HUDEP-2 (cell line): ENCODE data around the gene CLEC1A.
"Not testable (repeated sequence)": the region's sequence is repeated elsewhere in the genome, so short reads cannot be mapped to it uniquely, and the experiment has no call there.

Source experiments
- DNase-seq, 76 experiments: peaks; one replicate each; lab custom pipeline; 2025; ENCODE audit not compliant: unreplicated experiment in 76 of 76; lab: John Stamatoyannopoulos, UW

CLEC1A gene

DNA sequence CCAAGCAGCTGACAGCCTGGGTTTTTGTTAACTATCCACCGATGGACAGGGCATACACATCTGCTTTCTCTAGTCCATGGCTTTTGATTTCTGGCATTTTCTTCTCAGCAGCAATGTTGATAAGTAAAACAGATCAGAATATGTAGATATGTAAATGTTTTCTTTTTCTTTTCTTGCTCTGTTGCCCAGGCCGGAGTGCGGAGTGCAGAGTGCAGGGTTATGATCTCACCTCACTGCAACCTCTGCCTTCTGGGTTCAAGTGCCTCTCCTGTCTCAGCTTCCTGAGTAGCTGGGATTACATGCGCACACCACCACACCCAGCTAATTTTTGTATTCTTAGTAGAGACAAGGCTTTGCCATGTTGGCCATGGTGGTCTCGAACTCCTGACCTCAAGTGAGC, 40.4 kb downstream of the CLEC1A start:
- no peak for DNase-seq

DNA sequence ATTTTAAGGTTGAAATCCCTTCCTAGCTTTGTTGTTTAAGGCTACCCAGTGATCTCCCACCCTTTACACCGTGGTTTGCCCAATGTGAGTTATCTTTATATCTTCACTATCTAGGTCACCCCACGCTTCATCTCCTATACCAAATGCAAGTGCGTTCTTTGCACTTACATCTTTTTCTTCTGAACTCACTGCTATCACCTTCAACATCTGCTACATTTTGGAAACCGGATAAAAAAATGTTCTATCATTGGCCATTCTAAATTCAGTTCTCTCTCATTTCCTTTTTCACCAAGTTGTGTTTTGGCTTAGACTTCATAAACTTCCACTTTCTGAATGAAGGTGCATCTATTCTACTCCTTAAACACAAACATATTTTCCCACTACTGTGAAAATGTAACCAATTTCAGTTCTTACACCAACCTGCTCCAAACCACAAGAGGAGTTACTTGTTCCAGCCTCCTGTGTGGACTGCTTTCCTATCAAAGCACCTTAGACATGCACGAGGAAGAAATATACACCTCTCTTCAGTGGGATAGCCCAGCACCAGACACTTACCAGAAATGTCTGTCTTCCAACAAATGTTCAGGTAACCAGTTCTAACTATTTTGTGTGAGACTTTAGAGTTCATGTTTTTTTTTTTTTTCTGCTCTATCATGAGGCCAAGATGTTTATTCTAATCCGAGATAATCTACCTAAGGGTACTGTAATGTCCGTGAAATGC, 46.4 kb downstream of the CLEC1A start:
- no peak for DNase-seq

DNA sequence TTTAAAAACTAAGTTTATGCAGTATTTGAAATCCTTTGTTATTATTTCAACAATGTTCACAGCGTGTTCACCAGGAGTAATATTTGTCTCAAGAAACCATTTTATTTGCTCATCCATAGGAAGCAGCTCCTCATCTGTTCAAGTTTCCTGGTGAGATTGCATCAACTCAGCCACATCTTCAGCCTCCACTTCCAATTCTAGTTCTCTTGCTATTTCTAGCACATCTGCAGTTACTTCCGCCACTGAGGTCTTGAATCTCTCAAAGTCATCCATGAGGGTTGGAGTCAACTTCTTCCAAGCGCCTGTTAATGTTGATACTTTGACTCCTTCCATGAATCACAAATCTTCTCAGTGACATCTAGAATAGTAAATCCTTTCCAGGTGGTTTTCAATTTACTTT, 50.3 kb downstream of the CLEC1A start:
- no peak for DNase-seq

DNA sequence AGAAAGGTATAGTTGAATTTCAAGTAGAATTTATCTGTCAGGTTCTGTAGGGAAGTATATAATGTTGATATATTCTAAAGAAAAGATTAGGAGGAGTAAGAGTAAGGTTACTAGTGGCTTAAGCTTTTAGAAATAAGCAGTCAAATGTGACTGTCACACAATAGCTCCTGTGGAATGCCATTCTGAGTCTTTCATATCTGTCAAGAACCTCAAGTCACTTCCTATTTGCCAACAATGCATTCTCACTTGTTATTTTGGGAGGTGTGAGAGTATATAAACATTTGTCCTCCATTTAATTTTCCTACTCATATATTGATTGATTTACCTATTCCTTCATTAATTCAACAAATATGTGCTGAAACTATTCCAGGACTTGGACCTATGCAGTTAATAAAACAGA, 56.6 kb downstream of the CLEC1A start:
- DNase-seq, result no peak

DNA sequence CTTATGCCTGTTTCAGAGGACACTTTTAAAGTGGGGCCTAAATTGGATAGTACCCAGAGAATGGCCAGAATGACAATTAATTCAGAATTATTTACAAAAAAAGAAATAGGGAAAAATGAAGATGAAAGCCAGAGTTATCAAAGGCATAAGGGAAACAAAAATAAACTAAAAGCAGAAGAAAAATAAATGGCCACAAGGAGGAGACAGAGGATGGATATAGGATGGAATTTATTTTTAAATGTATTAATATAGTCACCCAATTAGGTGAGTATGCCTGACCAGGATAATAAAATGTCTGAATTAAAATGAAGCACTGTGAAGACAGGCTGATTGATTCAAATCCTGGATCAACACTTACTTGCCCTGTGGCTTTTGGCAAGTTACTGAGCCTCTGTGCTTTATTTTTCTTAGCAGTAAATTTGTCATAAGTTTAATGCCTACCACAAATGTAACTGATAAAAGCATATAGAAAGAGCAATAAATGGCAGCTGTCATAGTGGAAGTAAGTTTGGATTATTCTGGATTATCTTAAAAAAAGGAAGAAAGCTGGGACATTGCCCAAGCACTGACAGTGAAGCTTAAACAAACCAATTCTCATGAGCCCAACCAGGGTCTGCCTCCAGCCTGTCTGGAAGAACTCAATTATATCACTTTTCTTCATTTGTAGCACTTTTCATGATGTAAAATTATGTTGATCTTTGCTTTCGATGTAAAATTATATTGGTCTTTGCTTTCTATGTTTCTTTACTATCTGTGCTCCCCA, 64.8 kb downstream of the CLEC1A start:
- DNase-seq, result no peak

DNA sequence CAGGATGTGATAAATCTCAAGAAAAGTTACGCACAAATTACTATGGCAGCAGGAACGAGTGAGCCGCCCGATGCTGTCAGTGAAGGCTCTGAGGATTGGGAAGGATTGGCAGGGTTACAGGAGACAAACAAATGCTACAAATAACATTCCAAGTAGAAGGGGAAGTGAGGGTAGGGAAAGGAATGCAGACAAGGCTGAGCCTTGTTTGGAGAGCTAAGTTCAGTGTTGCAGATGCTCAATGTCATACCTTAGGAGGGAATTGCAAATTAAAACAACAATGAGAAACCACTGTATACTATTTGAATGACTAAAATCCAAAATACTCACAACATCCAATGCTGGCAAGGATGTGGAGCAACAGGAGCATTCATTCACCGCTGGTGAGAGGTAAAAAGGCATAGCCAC, 67.0 kb downstream of the CLEC1A start:
- DNase-seq, result no peak

DNA sequence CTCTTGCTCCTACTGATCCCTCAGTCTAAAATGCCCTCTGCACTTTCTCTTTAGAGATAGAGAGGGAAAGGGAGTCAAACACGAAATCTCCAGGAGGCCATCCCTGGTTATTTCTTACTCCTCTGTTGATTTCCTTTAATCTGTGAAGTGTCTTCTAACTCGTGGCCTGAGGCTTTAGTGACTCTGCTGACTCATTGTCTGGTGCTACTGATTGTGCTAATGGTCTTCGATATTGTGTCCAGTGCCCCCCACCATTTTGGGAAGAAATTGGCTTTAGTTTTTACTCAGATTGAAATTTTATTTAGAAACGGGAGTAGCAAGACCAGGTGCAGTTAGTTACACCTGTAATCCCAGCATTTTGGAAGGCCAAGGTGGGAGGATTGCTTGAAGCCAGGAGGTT, 67.5 kb downstream of the CLEC1A start:
- no peak for DNase-seq

DNA sequence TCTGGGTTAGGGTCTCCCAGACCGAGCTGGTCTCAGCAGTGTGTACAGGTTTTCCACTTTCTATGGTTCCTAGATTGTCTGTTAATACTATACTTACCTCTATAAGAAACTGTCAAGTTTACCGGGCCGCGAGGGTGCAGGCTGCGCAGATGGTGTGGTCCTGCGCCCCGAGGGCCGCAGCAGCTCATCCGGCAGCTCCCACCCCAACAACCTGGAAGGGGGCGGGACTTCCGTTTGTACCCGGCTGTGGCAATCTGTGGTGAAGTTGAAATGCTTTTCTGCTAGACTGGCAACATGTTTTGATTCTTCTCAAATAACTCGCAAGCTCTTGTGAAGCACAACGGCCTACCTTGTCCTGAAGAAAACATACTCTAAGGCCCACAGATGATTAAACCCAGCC, 68.3 kb downstream of the CLEC1A start, which contains the start of gene CLEC9A:
TSS of gene CLEC9A (plus strand) at position 237 of the 400 bp plus-strand sequence. CDS start 22,006 bp downstream, outside the sequence.
- DNase-seq, result no peak

DNA sequence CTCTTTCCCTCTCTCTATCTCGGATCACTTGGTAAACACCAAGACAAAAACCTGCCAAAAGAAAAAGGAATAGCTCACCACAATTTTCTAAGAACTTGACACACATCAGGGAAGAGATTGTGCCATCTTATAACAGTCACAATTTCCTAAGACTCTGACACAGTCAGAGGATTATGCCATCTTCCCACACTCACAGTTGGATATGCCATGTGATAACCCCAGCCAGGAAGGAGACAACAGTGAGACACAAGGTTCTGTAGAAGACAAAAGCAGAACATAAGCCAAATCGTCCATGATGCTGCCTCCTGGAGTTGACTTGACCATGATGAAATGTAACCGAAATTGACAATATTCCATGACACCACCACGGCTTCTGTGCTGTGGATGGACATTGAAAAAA, 71.1 kb downstream of the CLEC1A start:
- DNase-seq, result no peak

DNA sequence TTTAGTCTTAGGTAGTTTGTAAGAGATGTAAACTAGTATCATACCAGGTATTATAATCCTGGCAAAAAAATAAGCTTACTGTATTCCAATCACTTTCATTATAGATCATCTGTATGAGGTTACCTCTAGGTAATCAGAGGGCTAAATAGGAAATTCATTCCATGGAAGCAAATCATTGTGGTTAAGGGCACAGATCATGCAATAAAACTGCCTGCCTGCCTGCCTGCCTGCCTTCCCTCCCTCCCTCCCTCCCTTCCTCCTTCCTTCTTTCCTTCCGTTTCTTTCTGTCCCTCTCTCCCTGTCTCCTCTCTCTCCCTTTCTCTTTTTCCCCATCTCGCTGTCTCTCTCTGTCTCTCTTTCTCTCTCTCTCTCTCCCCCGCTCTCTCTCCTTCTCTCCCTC, 71.5 kb downstream of the CLEC1A start:
- DNase-seq, result no peak

DNA sequence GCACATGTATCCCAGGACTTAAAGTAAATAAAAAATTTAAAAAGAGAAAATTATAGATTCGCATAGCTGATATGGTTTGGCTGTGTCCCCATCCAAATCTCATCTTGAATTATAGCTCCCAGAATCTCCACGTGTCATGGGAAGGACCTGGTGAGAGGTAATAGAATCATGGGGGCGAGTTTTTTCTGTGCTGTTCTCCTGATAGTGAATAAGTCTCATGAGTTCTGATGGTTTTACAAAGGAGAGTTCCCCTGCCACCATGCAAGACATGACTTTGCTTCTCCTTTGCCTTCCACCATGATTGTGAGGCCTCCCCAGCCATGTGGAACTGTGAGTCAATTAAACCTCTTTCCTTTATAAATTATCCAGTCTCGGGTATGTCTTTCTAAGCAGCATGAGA, 72.1 kb downstream of the CLEC1A start:
- DNase-seq, result not testable (repeated sequence)

DNA sequence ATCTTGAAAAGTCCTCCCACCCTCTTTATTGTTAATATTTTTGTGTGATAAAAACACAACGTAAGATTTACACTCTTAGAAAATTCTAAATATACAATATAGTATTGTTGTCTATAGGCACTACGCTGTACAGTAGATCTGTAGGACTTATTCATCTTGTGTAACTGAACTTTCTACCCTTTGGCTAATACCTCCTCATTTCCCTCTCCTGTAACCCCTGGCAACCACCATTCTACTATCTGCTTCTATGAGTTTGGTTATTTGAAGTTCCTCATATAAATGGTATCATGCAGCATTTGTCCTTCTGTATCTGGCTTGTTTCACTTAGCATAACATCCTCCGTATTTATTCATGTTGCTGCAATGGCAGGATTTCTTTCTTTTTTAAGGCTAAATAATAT, 73.5 kb downstream of the CLEC1A start:
- DNase-seq, result no peak

DNA sequence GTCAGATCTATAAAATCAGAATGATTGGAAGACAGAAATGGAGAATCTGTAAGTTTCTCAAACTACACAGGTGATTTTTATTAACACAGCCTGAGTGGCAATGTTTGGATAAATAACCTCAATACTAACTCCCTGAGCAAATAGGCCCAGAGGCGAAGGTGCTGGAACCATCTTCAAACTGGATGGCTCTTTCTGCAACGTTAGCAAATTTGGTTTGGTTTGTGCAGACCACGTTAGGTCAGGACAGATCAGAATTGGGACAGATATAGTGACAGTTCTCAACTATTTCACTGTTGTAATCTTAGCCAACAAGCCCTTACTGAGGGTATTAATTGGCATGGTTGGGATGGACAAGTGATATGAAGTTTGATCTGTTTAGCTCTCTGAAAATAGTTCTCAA, 77.4 kb downstream of the CLEC1A start:
- no peak for DNase-seq
